SK-N-MC (cell line): ENCODE data around the gene GSG1L.

Experiments used
- EZH2 ChIP-seq: fragments of 200-600 bp; sonication (generic); IDR thresholded peaks from one replicate; pipeline ENCODE4 v1.6.1; 2017; ENCODE audit warnings: antibody characterized with exemption
- FOXP2 ChIP-seq: optimal IDR thresholded peaks from 2 replicates; pipeline ENCODE3; 2011; ENCODE audit warnings: mild to moderate bottlenecking, moderate library complexity; ENCODE audit not compliant: insufficient read depth; ENCODE audit errors: extremely low read length, control extremely low read depth
- POLR2AphosphoS5 ChIP-seq: IDR thresholded peaks from 2 replicates; pipeline ENCODE4 v1.6.1; 2012; ENCODE audit warnings: mild to moderate bottlenecking, low read depth, low read length, borderline replicate concordance

DNA sequence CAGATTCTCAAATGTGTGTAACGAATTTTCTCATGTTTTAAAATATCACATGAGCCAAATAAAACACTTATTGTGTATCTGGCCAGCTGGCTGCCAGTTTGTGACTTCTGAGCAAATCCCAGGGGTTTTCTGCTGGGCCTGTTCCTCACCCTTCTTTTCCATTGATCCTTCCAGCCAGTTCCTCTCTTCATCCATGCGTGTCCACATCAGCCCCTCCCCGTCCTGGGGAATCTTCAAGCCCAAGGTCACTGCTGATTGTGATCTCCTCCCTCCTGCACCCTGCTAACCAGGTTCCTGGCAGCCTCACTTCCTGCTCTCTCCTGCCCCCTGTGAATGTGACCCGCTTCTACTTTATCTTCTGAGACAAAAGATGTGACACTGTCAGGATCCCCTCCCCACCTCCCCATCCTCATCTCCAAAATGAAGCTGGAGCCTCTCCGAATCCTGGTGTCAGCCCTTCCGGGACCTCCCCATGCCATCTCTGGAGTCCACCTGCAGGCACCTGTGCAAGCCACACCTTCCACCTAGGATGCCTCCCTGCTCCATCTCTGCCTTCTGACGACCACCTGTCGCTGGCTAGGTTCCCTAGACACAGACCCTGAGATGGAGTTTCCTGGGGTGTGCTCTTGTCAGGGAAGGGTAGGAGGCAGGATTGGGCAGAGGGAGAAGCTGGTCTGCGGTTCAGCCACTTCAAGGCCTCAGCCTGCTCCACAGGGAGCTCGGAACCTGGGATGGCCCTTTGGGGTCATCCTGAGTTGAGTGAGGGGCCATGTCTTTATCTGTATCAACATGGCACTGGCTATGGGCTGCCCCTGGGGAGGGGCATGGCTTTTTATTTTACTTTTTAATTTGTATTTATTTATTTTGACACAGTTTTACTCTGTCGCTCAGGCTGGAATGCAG, 308.5 kb downstream of the GSG1L start:
- TF ChIP-seq EZH2 (no peak), POLR2AphosphoS5 (no peak), FOXP2 (no peak)
